Neural cell (in vitro differentiated cells): Measurements from ENCODE around the gene INTS11.

Experiments used
- CTCF ChIP-seq: fragments of 450-650 bp; IDR thresholded peaks from 2 replicates; pipeline ENCODE4 v1.5.1; 2014; ENCODE audit warnings: antibody characterized with exemption, mild to moderate bottlenecking, moderate library complexity; ENCODE audit not compliant: poor library complexity, severe bottlenecking
- EP300 ChIP-seq: fragments of 450-650 bp; conservative IDR thresholded peaks from 2 replicates; pipeline ENCODE4 v1.6.1; 2014; ENCODE audit warnings: antibody characterized with exemption, mild to moderate bottlenecking, moderate library complexity; ENCODE audit not compliant: poor library complexity, severe bottlenecking
- EZH2 ChIP-seq: fragments of 200-600, 300-800 bp; shearing (Covaris generic), sonication (generic); IDR thresholded peaks from 2 replicates; pipeline ENCODE4 v1.6.1; 2014; ENCODE audit warnings: antibody characterized with exemption, low read length, borderline replicate concordance, mild to moderate bottlenecking; ENCODE audit not compliant: insufficient read depth, poor library complexity, severe bottlenecking
- MXI1 ChIP-seq: fragments of 450-650 bp; conservative IDR thresholded peaks from 2 replicates; pipeline ENCODE4 v1.6.1; 2014; ENCODE audit warnings: antibody characterized with exemption, mild to moderate bottlenecking; ENCODE audit not compliant: poor library complexity, severe bottlenecking
- POLR2AphosphoS5 ChIP-seq: IDR thresholded peaks from 2 replicates; pipeline ENCODE4 v1.6.1; 2012
- RAD21 ChIP-seq: fragments of 450-650 bp; conservative IDR thresholded peaks from 2 replicates; pipeline ENCODE4 v1.6.1; 2014; ENCODE audit warnings: antibody characterized with exemption, mild to moderate bottlenecking, moderate library complexity
- REST ChIP-seq: IDR thresholded peaks from 2 replicates; pipeline ENCODE4 v1.6.1; 2012; ENCODE audit warnings: borderline replicate concordance
- SMC3 ChIP-seq: fragments of 450-650 bp; conservative IDR thresholded peaks from 2 replicates; pipeline ENCODE4 v1.6.1; 2014; ENCODE audit warnings: antibody characterized with exemption, mild to moderate bottlenecking, moderate library complexity; ENCODE audit not compliant: poor library complexity
- TAF1 ChIP-seq: IDR thresholded peaks from 2 replicates; pipeline ENCODE4 v1.6.1; 2012; ENCODE audit warnings: low read depth

- TF ChIP-seq CTCF: no peak
- no peak for TF ChIP-seq POLR2AphosphoS5
- no peak for TF ChIP-seq EZH2
- TF ChIP-seq TAF1: no peak
- no peak for TF ChIP-seq REST
- TF ChIP-seq EP300: no peak
- TF ChIP-seq MXI1: no peak
- TF ChIP-seq RAD21: no peak
- TF ChIP-seq SMC3: no peak
Observed at GRCh38 chr1:1293263-1294249, 30.9 kb downstream of the INTS11 start.
